IPS DF 4.7 (cell line): ENCODE measurements around the gene EEA1.
A peak's percentile ranks its signal among the peaks of the same experiment; 100 is the strongest.
"Not testable (repeated sequence)": the region's sequence is repeated elsewhere in the genome, so short reads cannot be mapped to it uniquely, and the experiment has no call there.

Experiments
- DNase-seq: peaks from one replicate; pipeline ENCODE4 v3.0.0-alpha.2; 2013; ENCODE audit warnings: low spot score; ENCODE audit errors: extremely low read depth

Gene EEA1

DNA sequence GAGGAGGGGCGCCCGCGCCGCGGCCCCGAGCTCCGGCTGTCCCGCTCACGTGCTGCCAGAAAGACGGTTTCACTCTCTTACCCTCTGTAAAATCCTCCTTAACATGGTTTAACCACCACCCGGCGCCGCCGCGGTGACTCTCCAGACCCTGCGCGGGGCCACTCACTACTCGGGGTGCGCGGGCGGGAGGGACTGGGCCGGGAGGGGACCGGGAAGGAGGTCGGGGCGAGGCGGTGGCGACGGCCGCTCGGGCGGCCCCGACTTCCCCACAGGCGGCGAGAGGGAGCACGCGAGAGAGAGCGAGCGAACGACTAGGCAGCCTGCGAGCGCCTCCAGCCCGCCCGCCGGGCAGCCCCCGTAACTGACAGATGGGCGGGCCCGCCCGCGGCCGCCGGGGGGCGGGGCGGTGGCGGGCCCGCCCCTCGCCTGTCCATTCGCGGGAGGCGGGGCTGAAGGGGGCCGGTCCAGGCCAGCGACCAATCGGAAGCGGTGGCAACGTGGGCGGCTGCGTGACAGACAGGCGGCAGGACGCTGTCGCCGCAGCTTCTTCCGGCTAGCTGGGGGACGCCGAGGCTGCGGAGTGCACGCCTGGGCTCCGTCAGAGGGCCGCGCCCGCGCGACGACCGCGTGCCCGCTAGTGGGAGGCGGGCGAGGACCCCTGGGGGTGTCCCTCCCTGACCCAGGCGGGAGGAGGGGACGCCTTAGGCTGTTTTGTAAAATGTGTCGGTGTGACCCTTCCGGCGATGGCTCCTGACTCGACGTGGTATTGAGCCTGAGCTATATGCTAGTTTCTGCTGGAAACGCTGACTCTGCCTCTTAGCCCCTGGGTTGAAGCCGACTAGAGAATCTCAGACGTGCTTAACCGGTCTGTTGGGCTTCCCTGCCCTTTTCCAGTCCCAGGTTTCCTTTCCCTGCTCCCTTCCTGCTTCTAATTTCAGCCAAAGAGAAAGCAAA is at the start of gene EEA1:
TSS of gene EEA1 (minus strand) at position 334 of the 954 bp plus-strand sequence. CDS start at position 105, 229 bp downstream.
- peak; percentile 79 for DNase-seq

GRCh38 chr12:92978607-92979006 is 49.5 kb upstream of the EEA1 start:
- no peak for DNase-seq

DNA sequence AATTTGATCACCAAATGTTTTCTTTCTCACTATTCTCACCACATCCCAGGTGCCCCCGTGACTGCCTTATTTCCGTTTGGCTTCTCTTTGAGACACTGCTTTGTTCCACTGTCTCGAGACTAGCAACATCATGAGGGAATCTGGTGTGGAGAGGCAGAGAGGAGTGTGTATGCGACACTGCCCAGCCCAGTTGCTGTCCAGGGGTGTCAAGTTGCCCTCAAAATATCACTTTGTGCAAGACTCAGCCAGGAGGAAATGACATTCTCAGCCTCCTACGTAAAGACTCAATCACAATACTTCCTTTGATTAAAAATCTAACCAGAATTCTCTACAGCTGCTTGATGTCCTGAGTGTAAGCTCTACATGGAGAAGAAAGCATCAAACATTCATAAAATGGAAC is 48.2 kb upstream of the EEA1 start:
- no peak for DNase-seq

- no peak for DNase-seq
These were observed 45.7 kb upstream of the EEA1 start for GRCh38 chr12:92974759-92975158.

GRCh38 chr12:92973614-92974013 is 44.5 kb upstream of the EEA1 start:
- DNase-seq, result no peak

- no peak for DNase-seq
These were observed 42.9 kb upstream of the EEA1 start for GRCh38 chr12:92971859-92972524.

- no peak for DNase-seq
These were observed 39.2 kb upstream of the EEA1 start for GRCh38 chr12:92968176-92968813.

DNA sequence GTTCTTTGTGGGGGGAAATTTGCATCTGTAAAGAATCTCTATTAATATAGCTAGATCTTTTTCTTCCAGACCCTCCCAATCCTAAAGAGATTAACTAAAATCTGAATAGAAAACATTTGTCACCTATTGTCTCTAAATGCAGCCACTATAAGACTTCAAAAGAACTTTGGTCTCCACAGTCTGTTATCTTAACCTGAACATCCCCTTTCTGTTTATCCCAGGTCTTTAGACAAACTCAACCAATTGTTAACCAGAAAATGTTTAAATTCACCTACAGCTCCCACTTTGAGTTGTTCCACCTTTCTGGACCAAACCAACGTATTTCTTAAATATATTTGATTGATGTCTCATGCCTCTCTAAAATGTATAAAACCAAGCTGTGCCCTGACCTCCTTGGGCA is 35.3 kb upstream of the EEA1 start:
- DNase-seq, result not testable (repeated sequence)

- no peak for DNase-seq
These were observed 32.9 kb upstream of the EEA1 start for GRCh38 chr12:92961949-92962348.

- no peak for DNase-seq
These were observed 27.0 kb upstream of the EEA1 start for GRCh38 chr12:92955997-92956663.

- DNase-seq, result no peak
These were observed 24.7 kb upstream of the EEA1 start for GRCh38 chr12:92953747-92954146.

DNA sequence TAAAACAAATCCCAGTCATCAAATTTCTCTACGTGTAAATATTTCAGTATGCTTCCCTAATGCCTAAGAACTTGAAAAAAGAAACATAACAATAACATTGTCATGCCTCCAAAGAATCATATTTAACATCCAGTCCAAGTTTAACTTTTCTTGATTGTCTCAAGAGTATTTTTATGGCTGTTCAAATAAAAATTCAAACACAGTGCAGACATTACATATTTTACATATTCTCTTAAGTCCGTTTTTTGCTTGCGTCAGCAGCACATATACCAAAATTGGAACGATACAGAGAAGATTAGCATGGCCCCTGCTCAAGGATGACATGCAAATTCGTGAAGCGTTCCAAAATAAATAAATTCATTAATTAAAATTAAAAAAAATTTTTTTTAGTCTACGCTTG is 23.3 kb upstream of the EEA1 start:
- DNase-seq, result no peak

DNA sequence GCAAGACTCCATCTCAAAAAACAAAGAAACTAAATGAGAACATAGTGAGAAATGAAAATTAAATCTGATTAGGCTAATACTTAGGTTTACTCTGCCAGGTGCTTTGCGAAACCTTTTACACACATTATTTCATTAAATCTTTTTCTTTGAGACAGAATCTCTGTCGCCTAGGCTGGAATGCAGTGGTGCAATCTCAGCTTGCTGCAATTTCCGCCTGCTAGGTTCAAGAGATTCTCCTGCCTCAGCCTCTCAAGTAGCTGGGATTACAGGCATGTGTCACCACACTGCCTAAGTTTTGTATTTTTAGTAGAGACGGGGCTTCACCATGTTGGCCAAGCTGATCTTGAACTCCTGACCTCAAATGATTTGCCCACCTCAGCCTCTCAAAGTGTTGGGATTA is 21.9 kb upstream of the EEA1 start:
- no peak for DNase-seq

GRCh38 chr12:92950011-92950410 is 20.9 kb upstream of the EEA1 start:
- no peak for DNase-seq

DNA sequence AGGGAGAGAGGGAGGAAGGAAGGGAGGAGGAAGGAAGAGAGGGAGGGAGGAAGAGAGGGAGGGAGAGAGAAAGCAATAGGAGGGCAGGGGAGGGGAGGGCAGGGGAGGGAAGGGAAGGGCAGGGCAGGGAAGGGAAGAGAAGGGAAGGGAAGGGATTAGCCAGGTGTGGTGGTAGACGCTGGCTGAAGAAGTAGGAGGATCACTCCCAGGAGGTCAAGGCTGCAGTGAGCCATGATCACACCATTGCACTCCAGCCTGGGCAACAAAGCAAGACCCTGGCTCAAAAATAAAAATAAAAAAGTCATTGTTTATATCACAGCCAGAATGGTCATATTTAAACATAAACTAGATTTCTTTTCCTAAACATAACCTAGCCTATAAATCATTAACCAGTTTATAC is 20.4 kb upstream of the EEA1 start:
- DNase-seq, result no peak

DNA sequence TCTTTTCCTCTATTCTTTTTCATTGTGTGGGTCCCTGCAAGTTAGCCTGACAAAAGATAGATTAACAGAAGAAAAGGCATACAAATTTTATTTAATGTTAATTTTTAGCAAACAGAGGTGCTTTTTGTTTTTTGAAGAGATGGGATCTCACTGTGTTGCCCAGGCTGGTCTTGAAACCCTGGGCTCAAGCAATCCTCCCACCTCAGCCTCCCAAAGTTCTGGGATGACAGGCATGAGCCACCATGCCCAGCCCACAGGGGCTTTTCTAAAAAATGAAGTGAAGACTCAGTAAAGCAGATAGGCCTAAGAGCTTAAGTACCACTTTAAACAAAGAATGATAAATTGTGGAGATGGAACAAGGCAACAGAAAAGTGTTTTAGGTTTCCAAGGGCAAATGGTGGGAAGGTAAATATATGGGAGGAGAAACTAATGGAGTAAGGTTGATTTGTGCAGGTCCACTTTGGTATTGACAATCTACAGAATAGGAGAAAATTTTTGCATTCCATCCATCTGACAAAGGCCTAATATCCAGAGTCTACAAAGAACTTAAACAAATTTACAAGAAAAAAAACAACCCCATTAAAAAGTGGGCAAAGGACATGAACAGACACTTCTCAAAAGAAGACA is 18.6 kb upstream of the EEA1 start:
- no peak for DNase-seq

DNA sequence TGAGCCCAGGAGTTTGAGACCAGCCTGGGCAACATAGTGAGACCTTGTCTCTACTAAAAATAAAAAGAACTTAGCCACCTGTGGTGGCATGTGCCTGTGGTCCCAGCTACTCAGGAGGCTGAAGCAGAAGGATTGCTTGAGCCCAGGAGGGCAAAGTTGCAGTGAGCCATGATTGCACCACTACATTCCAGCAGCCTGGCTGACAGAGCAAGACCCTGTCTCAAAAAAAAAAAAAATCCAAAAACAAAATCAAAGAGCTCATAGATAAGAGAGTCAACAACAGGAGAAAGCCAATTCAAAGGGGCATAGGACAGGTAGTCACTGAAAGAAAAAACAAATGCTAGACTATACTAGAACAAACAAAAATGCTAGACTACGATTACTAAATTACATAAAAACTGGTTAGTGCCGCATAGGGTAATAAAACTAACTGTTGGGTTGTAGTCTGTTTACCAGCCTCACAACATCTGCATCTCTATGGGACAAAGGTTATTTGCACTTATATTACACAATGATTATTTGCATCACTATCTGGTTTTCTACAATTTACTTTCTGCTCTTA is 16.6 kb upstream of the EEA1 start:
- no peak for DNase-seq

DNA sequence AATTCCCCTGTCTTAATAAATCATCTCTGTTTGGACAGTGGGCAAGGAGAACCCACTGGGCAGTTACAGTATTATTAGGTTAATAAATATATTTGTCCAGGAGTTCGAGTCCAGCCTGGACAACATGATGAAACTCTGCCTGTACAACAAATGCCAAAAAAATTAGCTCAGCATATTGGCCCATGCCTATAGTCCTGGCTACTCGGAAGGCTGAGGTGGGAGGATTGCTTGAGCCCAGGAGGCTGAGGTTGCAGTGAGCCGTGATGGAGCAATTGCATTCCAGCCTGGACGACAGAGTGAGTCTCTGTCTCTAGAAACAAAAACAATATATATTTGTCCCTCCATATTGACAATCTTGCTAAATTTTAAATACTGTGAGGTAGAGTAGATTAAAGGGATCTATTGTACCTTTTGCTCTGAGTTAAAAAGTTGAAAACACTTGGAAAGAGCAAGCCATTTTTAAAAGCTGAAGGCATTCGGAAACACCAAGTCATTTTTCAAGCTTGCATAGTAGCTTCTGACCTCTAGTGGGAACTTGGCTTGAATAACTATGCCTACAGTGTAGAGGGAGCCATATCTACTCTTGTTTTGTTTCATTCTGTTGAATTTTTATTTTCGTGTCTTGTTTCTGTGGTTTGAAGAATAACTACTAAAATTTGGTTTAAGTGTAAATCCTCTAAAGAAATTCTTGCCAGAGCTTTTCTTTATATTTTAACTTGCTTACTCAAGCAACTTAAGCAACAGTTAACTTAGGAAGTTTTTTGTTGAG is 14.6 kb upstream of the EEA1 start:
- no peak for DNase-seq

GRCh38 chr12:92942905-92943304 is 13.8 kb upstream of the EEA1 start:
- no peak for DNase-seq

DNA sequence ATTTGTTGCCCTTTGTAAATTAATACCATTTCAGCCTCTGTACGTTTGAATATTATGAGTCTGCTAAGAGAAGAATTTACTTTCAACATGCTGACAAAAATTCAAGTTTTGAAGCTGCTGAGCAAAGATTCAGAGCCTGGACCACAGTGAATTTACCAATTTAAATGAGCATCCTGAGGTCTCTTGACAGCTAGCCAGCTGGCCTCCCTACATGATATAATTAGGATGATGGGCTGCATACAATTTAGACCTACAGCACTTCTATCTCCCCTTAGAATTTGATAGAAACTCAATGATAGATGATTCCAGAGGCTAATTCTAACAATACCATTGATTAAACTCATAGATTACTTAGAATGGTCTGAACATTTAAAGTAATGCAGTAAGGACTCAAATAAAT is 10.0 kb upstream of the EEA1 start:
- no peak for DNase-seq
